ENCODE measurements around the gene CDYL2.
A peak's percentile ranks its signal among the peaks of the same experiment; 100 is the strongest.
"Not testable (repeated sequence)": the region's sequence is repeated elsewhere in the genome, so short reads cannot be mapped to it uniquely, and the experiment has no call there.

CDYL2 gene

GRCh38 chr16:80809366-80809765 is 5.0 kb upstream of the CDYL2 start:
- no peak for DNase-seq (ENCODE audit: low read depth)

GRCh38 chr16:80807906-80808305 is 3.5 kb upstream of the CDYL2 start:
- DNase-seq (ENCODE audit: low read depth): no peak

- DNase-seq (ENCODE audit: low read depth): peak; percentile 9
Measured at GRCh38 chr16:80806927-80807340, 2.5 kb upstream of the CDYL2 start.

GRCh38 chr16:80806289-80806688 is 1.9 kb upstream of the CDYL2 start:
- DNase-seq (ENCODE audit: low read depth): no peak

- DNase-seq (ENCODE audit: low read depth): peak; percentile 42
Measured at GRCh38 chr16:80804056-80804525, 307 bp downstream of the CDYL2 start.

GRCh38 chr16:80803339-80804055 is 901 bp downstream of the CDYL2 start:
- DNase-seq (ENCODE audit: low read depth): peak; percentile 8

- DNase-seq (ENCODE audit: low read depth): no peak
Measured at GRCh38 chr16:80802902-80803301, 1.5 kb downstream of the CDYL2 start.

GRCh38 chr16:80802138-80802537 is 2.3 kb downstream of the CDYL2 start:
- no peak for DNase-seq (ENCODE audit: low read depth)

GRCh38 chr16:80794071-80794470 is 10.3 kb downstream of the CDYL2 start:
- peak; percentile 5 for DNase-seq (ENCODE audit: low read depth)

- DNase-seq (ENCODE audit: low read depth): no peak
Measured at GRCh38 chr16:80792031-80792430, 12.4 kb downstream of the CDYL2 start.

GRCh38 chr16:80791411-80791810 is 13.0 kb downstream of the CDYL2 start:
- DNase-seq (ENCODE audit: low read depth): no peak

- no peak for DNase-seq (ENCODE audit: low read depth)
Measured at GRCh38 chr16:80790751-80791150, 13.6 kb downstream of the CDYL2 start.

GRCh38 chr16:80788027-80788426 is 16.4 kb downstream of the CDYL2 start:
- DNase-seq (ENCODE audit: low read depth): no peak

- DNase-seq (ENCODE audit: low read depth): not testable (repeated sequence)
Measured at GRCh38 chr16:80786561-80786960, 17.8 kb downstream of the CDYL2 start.

GRCh38 chr16:80784951-80785350 is 19.4 kb downstream of the CDYL2 start:
- DNase-seq (ENCODE audit: low read depth): no peak

- DNase-seq (ENCODE audit: low read depth): no peak
Measured at GRCh38 chr16:80778703-80779102, 25.7 kb downstream of the CDYL2 start.

GRCh38 chr16:80776856-80777255 is 27.5 kb downstream of the CDYL2 start:
- no peak for DNase-seq (ENCODE audit: low read depth)

- no peak for DNase-seq (ENCODE audit: low read depth)
Measured at GRCh38 chr16:80775450-80775849, 28.9 kb downstream of the CDYL2 start.

GRCh38 chr16:80766798-80767197 is 37.6 kb downstream of the CDYL2 start:
- DNase-seq (ENCODE audit: low read depth): no peak

- DNase-seq (ENCODE audit: low read depth): no peak
Measured at GRCh38 chr16:80759419-80760162, 44.8 kb downstream of the CDYL2 start.

GRCh38 chr16:80754476-80754875 is 49.9 kb downstream of the CDYL2 start:
- no peak for DNase-seq (ENCODE audit: low read depth)

GRCh38 chr16:80752541-80752940 is 51.9 kb downstream of the CDYL2 start:
- DNase-seq (ENCODE audit: low read depth): no peak

- no peak for DNase-seq (ENCODE audit: low read depth)
Measured at GRCh38 chr16:80751167-80751566, 53.2 kb downstream of the CDYL2 start.

Measured in amniotic epithelial cell (primary cell).